GM12892 (cell line): ENCODE measurements around the gene ACAD10.

Experiments used
- POLR2A ChIP-seq: IDR thresholded peaks from 2 replicates; pipeline ENCODE4 v1.6.1; 2011; ENCODE audit warnings: low read depth, low read length, control low read depth
- POLR2AphosphoS5 ChIP-seq: IDR thresholded peaks from 2 replicates; pipeline ENCODE4 v1.6.1; 2011; ENCODE audit warnings: low read depth, low read length, control low read depth
- TAF1 ChIP-seq: IDR thresholded peaks from 2 replicates; pipeline ENCODE4 v1.6.1; 2011; ENCODE audit warnings: low read depth, mild to moderate bottlenecking, control low read depth, low read length, borderline replicate concordance

- TF ChIP-seq POLR2A (no peak), POLR2AphosphoS5 (no peak), TAF1 (no peak)
These were observed 97.2 kb downstream of the ACAD10 start for GRCh38 chr12:111783046-111783445.
